PC-9 (cell line): Measurements from ENCODE around the gene MACROD1. TPM values are rescaled to one million over a fixed set of nuclear protein-coding genes. Genes with fewer than 3 reads are reported as not detected.

Experiments used
- BruUV-seq: library from RNA; stranded (reverse); fragments of 400-500 nt; replicated peaks from 2 replicates; lab custom pipeline; 2021; lab: Mats Ljungman, UMichigan
- CTCF ChIA-PET: fragments of 300-600 bp; sonication (Branson Sonifier 250); formaldehyde crosslinking; loops from one replicate; lab custom pipeline; 2022; ENCODE audit warnings: antibody characterized with exemption; lab: Charles Lee
- POLR2A ChIA-PET: fragments of 300-600 bp; sonication (Branson Sonifier 250); formaldehyde crosslinking; loops from one replicate; lab custom pipeline; 2022; ENCODE audit warnings: antibody characterized with exemption; ENCODE audit not compliant: unreplicated experiment; lab: Charles Lee
- DNase-seq, 2 experiments: peaks; one replicate each; pipeline versions ENCODE4 v3.0.0 to v3.0.0-alpha.2; 2015 to 2022; ENCODE audit warnings: mixed read lengths in 1 of 2
- H2AFZ ChIP-seq: fragments of 200-600 bp; sonication (generic); 2 replicates; pipeline ENCODE4 v1.8.1; 2017; ENCODE audit warnings: antibody characterized with exemption
- H3F3A ChIP-seq: fragments of 200-600 bp; sonication (generic); 2 replicates; pipeline ENCODE4 v1.8.1; 2017; ENCODE audit warnings: antibody characterized with exemption, mild to moderate bottlenecking, low read depth; ENCODE audit not compliant: insufficient read depth
- H3K27ac ChIP-seq: fragments of 200-600 bp; sonication (generic); 2 replicates; pipeline ENCODE4 v1.6.1; 2016; ENCODE audit warnings: mixed run types
- H3K27me3 ChIP-seq: fragments of 200-600 bp; sonication (generic); 2 replicates; pipeline ENCODE4 v1.6.1; 2016; ENCODE audit warnings: low read depth, mixed run types; ENCODE audit not compliant: insufficient read depth
- H3K36me3 ChIP-seq: fragments of 200-600 bp; sonication (generic); 2 replicates; pipeline ENCODE4 v1.6.1; 2016; ENCODE audit warnings: low read depth, mixed run types
- H3K4me1 ChIP-seq: fragments of 200-600 bp; sonication (generic); replicated peaks from 2 replicates; pipeline ENCODE4 v1.6.1; 2016; ENCODE audit warnings: mixed run types; ENCODE audit not compliant: insufficient read depth
- H3K4me2 ChIP-seq: fragments of 200-600 bp; sonication (generic); 2 replicates; pipeline ENCODE4 v1.6.1; 2017; ENCODE audit warnings: mixed run types
- H3K4me3 ChIP-seq: fragments of 200-600 bp; sonication (generic); 2 replicates; pipeline ENCODE4 v1.6.1; 2016; ENCODE audit warnings: mixed run types
- H3K79me2 ChIP-seq: fragments of 200-600 bp; sonication (generic); 2 replicates; pipeline ENCODE4 v1.6.1; 2017; ENCODE audit warnings: low read depth, mixed run types
- H3K9me2 ChIP-seq: fragments of 200-600 bp; sonication (generic); 2 replicates; pipeline ENCODE4 v1.8.1; 2017; ENCODE audit warnings: mild to moderate bottlenecking; ENCODE audit not compliant: insufficient read depth
- H3K9me3 ChIP-seq: fragments of 200-600 bp; sonication (generic); 2 replicates; pipeline ENCODE4 v1.8.1; 2016; ENCODE audit warnings: low read depth; ENCODE audit not compliant: insufficient read depth
- H4K20me1 ChIP-seq: fragments of 200-600 bp; sonication (generic); 2 replicates; pipeline ENCODE4 v1.8.1; 2017; ENCODE audit not compliant: insufficient read depth
- EZH2 ChIP-seq: fragments of 200-600 bp; sonication (generic); IDR thresholded peaks from 2 replicates; pipeline ENCODE4 v1.8.0; 2017; ENCODE audit warnings: antibody characterized with exemption, low read depth
- intact Hi-C: fragments of 100-400 bp; cut with micrococcal nuclease; formaldehyde crosslinking; loops from one replicate; pipeline ENCODE4 v1.10.0; 2022; ENCODE audit not compliant: unreplicated experiment
- total RNA-seq: library from RNA; stranded (reverse); gene quantifications from 2 replicates; pipeline ENCODE4 v1.2.3, GENCODE V29; 2021
- TF ChIP-seq, protein P1 (sequence below): fragments of 200-600 bp; sonication (generic); conservative IDR thresholded peaks from 2 replicates; pipeline ENCODE4 v1.6.1; 2017; ENCODE audit warnings: mixed run types, antibody characterized with exemption, mild to moderate bottlenecking, moderate library complexity

Gene MACROD1
- total RNA-seq, 1 experiment from 2014 or later: 41.0 TPM

DNA sequence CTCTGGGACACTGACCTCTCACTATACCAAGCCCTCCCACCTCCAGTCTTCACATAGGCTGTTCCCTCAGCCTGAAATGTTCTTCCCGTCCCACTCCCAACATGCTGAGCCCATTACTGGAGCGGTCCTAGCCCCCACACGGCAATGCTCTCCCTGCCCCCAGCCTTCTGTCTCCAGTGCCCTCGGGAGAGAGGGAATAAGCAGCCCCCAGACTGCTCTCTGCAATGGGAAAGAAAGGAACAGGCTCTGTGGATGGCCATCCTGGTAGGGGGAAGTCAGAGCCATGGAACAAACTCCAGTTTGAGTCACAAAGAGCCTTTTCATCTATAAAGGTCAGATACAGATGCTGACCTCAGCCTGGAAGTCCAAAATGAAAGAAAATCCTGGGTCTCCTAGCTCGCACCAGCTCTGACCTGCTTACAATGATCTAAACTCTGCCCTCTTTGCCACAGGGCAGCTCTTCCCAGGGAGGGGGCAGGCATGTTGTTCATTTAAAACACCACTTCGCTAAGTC lies 67.5 kb downstream of the MACROD1 start:
- Histone ChIP-seq H3K9me2 (no peaks in the 10 kb centered on the region), H3K36me3 (no peaks in the 10 kb centered on the region), H3K27me3 (no peaks in the 10 kb centered on the region), H2AFZ (no peak overlapping the region), H4K20me1 (peaks cover 51% of the 10 kb centered on the region), H3K4me3 (no peak overlapping the region), H3F3A (peaks cover 21% of the 10 kb centered on the region), H3K27ac (no peak overlapping the region), H3K9me3 (no peaks in the 10 kb centered on the region), H3K4me2 (no peak overlapping the region), H3K79me2 (no peaks in the 10 kb centered on the region), H3K4me1 (peaks cover 19% of the 10 kb centered on the region)
- TF ChIP-seq EZH2: no peak
- TF ChIP-seq, protein P1, sequence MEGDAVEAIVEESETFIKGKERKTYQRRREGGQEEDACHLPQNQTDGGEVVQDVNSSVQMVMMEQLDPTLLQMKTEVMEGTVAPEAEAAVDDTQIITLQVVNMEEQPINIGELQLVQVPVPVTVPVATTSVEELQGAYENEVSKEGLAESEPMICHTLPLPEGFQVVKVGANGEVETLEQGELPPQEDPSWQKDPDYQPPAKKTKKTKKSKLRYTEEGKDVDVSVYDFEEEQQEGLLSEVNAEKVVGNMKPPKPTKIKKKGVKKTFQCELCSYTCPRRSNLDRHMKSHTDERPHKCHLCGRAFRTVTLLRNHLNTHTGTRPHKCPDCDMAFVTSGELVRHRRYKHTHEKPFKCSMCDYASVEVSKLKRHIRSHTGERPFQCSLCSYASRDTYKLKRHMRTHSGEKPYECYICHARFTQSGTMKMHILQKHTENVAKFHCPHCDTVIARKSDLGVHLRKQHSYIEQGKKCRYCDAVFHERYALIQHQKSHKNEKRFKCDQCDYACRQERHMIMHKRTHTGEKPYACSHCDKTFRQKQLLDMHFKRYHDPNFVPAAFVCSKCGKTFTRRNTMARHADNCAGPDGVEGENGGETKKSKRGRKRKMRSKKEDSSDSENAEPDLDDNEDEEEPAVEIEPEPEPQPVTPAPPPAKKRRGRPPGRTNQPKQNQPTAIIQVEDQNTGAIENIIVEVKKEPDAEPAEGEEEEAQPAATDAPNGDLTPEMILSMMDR: no peak
- BruUV-seq: no TSS peak
- CTCF ChIA-PET: no interaction called here
- intact Hi-C loops: no loop called here
- no peak for DNase-seq
- POLR2A ChIA-PET: no interaction called here

DNA sequence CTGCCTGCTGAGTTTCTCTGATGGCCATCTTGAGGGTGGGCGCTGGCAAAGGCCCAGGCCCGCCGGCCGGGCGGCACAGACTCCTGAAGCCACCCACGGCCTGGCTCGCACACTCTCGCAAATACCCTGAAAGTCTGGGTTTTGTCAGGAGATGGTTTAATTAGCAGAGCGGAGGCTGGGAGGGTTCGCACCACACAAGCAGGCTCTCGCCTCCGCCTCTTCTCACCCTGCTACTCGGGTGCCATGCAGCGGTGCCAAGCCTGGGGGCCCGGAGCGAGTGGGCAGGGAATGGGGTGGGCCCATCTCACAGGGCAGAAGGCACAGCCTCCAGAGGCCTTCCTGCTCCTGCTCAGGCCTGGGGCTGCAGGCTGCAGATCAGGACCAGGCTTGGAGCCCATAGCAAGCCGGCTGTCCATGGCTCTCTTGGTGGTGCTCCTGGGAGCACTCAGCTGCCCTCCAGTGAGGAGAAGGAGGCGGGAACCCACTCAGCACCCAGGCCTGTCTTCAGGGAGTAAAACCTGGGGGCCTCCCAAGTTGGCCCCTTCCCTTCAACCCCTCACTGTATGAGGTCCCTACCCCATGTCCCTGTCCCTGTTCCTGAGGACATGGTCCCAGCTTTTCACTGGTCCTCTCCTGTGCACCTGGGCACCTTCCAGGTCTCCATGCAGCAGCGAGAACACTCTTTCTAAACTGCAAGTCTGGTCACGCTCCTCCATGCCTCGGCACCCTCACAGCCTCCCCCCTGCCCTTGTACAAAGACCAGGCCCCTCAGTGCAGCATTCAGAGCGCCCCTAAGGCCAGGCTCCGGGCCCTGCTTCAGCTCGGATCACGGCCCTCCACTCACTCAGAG lies 68.2 kb downstream of the MACROD1 start:
- H3K4me1 ChIP-seq: peaks cover 26% of the 10 kb centered on the region
- peaks cover 28% of the 10 kb centered on the region for H3F3A ChIP-seq
- no peak overlapping the region for H3K27ac ChIP-seq
- POLR2A ChIA-PET: no interaction called here
- DNase-seq: no peak
- TF ChIP-seq EZH2: no peak
- TF ChIP-seq, protein P1: no peak
- intact Hi-C loops: no loop called here
- peaks cover 46% of the 10 kb centered on the region for H4K20me1 ChIP-seq
- H2AFZ ChIP-seq: no peak overlapping the region
- no peaks in the 10 kb centered on the region for H3K9me3 ChIP-seq
- H3K79me2 ChIP-seq: no peaks in the 10 kb centered on the region
- no peaks in the 10 kb centered on the region for H3K9me2 ChIP-seq
- CTCF ChIA-PET: no interaction called here
- H3K4me3 ChIP-seq: no peak overlapping the region
- BruUV-seq: no TSS peak
- no peaks in the 10 kb centered on the region for H3K27me3 ChIP-seq
- no peaks in the 10 kb centered on the region for H3K36me3 ChIP-seq
- H3K4me2 ChIP-seq: no peak overlapping the region

DNA sequence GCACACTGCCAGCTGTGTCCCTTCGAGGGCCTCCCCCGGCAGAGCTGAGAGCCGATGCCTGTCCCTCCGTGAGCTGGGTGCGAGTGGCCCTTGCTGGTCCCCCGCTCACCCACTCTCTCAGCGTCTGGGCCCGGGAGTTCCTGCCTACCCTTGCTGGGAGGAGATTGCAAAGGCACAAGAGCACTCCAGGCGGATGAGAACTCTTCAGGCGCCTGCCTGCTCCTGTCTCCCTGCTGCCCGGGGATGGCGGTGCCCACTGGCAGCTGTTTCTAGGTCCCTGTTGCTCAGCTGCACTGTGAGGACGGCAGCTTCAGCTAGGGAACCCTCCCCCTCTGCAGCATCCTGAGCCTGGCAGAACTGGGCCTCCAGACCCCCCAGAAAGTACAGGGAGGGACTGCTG lies 69.1 kb downstream of the MACROD1 start:
- ChIA-PET CTCF (no interaction called here), POLR2A (no interaction called here)
- Histone ChIP-seq H4K20me1 (peaks cover 39% of the 10 kb centered on the region), H3K27ac (no peak overlapping the region), H3K79me2 (no peaks in the 10 kb centered on the region), H3K27me3 (no peaks in the 10 kb centered on the region), H3K9me3 (no peaks in the 10 kb centered on the region), H3K4me3 (no peak overlapping the region), H3K9me2 (no peaks in the 10 kb centered on the region), H3K36me3 (no peaks in the 10 kb centered on the region), H3K4me2 (no peak overlapping the region), H3K4me1 (peaks cover 32% of the 10 kb centered on the region), H2AFZ (no peak overlapping the region), H3F3A (peaks cover 30% of the 10 kb centered on the region)
- DNase-seq: no peak
- intact Hi-C loops: no loop called here
- BruUV-seq: no TSS peak
- TF ChIP-seq, protein P1: no peak
- no peak for TF ChIP-seq EZH2
